HFF-Myc (cell line): ENCODE results near the gene JADE2.
A peak's percentile ranks its signal among the peaks of the same experiment; 100 is the strongest.

Source experiments
- DNase-seq: peaks from one replicate; pipeline ENCODE4 v3.0.0-alpha.2; 2011; ENCODE audit warnings: low read depth; ENCODE audit errors: extremely low read depth
- H3K4me3 ChIP-seq: replicated peaks from 2 replicates; pipeline ENCODE4 v1.5.1; 2011; ENCODE audit warnings: low read depth, mild to moderate bottlenecking, control low read depth, low read length
- CTCF ChIP-seq: IDR thresholded peaks from 2 replicates; pipeline ENCODE4 v1.5.1; 2012; ENCODE audit warnings: mild to moderate bottlenecking, low read depth, low read length, control low read depth; ENCODE audit errors: missing control alignments

JADE2 gene

GRCh38 chr5:134561871-134562296, 36.4 kb downstream of the JADE2 start:
- no peak for DNase-seq
- H3K4me3 ChIP-seq: no peak overlapping the region
- TF ChIP-seq CTCF: peak; percentile 56

GRCh38 chr5:134563221-134563620, 37.8 kb downstream of the JADE2 start:
- DNase-seq: no peak
- H3K4me3 ChIP-seq: no peak overlapping the region
- no peak for TF ChIP-seq CTCF

- no peak overlapping the region for H3K4me3 ChIP-seq
- DNase-seq: no peak
- no peak for TF ChIP-seq CTCF
These were observed 38.5 kb downstream of the JADE2 start for GRCh38 chr5:134563962-134564361.

- no peak for TF ChIP-seq CTCF
- no peak for DNase-seq
- H3K4me3 ChIP-seq: no peak overlapping the region
These were observed 38.9 kb downstream of the JADE2 start for GRCh38 chr5:134564396-134564795.

GRCh38 chr5:134565791-134566740, 40.6 kb downstream of the JADE2 start:
- no peak overlapping the region for H3K4me3 ChIP-seq
- TF ChIP-seq CTCF: no peak
- DNase-seq: no peak

GRCh38 chr5:134566741-134567221, 41.3 kb downstream of the JADE2 start:
- DNase-seq: no peak
- no peak for TF ChIP-seq CTCF
- H3K4me3 ChIP-seq: no peak overlapping the region
